Panc1 (cell line): ENCODE data around the gene MPPED1. TPM values are rescaled to one million over a fixed set of nuclear protein-coding genes. Genes with fewer than 3 reads are reported as not detected.

ENCODE experiments used
- ATAC-seq: fragments of 200-7000 bp; cut with Tn5 transposase; 2 replicates; pipeline ENCODE4 v1.9.1; 2020; ENCODE audit warnings: mild to moderate bottlenecking, moderate library complexity
- BruUV-seq: library from RNA; stranded (reverse); fragments of 400-500 nt; replicated peaks from 2 replicates; lab custom pipeline; 2021; lab: Mats Ljungman, UMichigan
- CTCF ChIA-PET: fragments of 300-600 bp; sonication (Branson Sonifier 250); formaldehyde crosslinking; loops from one replicate; lab custom pipeline; 2022; ENCODE audit warnings: antibody characterized with exemption; lab: Charles Lee
- POLR2A ChIA-PET: fragments of 300-600 bp; sonication (Branson Sonifier 250); formaldehyde crosslinking; loops from one replicate; lab custom pipeline; 2022; ENCODE audit warnings: antibody characterized with exemption; lab: Charles Lee
- DNase-seq: peaks from one replicate; pipeline ENCODE4 v3.0.0-alpha.2; 2010; ENCODE audit warnings: low read depth, low spot score
- H3K27ac ChIP-seq: 2 replicates; pipeline ENCODE4 v1.5.1; 2011; ENCODE audit warnings: mild to moderate bottlenecking, low read length, inconsistent platforms
- H3K27me3 ChIP-seq: fragments of 200-500 bp; sonication (Bioruptor generic); 2 replicates; pipeline ENCODE4 v1.6.0; 2014; ENCODE audit warnings: low read length, inconsistent platforms; ENCODE audit not compliant: control insufficient read depth, insufficient read depth
- H3K36me3 ChIP-seq: fragments of 200-500 bp; sonication (Bioruptor generic); 2 replicates; pipeline ENCODE4 v1.5.1; 2014; ENCODE audit warnings: inconsistent platforms, mild to moderate bottlenecking, low read length, moderate library complexity; ENCODE audit not compliant: control insufficient read depth, insufficient read depth
- H3K4me1 ChIP-seq: 2 replicates; pipeline ENCODE4 v1.5.1; 2011; ENCODE audit warnings: inconsistent platforms, mild to moderate bottlenecking, low read length, moderate library complexity; ENCODE audit not compliant: control insufficient read depth, insufficient read depth
- H3K4me3 ChIP-seq, 2 experiments: 2 replicates each; pipeline ENCODE4 v1.5.1; 2011 to 2012; ENCODE audit warnings: low read depth in 2 of 2, low read length in 2 of 2, mild to moderate bottlenecking in 2 of 2, inconsistent platforms in 1 of 2, moderate library complexity in 1 of 2
- H3K9me3 ChIP-seq: fragments of 200-500 bp; sonication (Bioruptor generic); 2 replicates; pipeline ENCODE4 v1.5.1; 2014; ENCODE audit warnings: low read depth, mild to moderate bottlenecking, inconsistent platforms, low read length, moderate library complexity; ENCODE audit not compliant: control insufficient read depth, insufficient read depth
- CTCF ChIP-seq: fragments of 450-650 bp; IDR thresholded peaks from 2 replicates; pipeline ENCODE4 v1.5.1; 2017; ENCODE audit warnings: mild to moderate bottlenecking
- POLR2AphosphoS5 ChIP-seq: IDR thresholded peaks from 2 replicates; pipeline ENCODE4 v1.6.1; 2012; ENCODE audit warnings: mild to moderate bottlenecking, low read depth, low read length, moderate library complexity
- SIN3A ChIP-seq: IDR thresholded peaks from 2 replicates; pipeline ENCODE4 v1.6.1; 2012; ENCODE audit warnings: low read depth, mild to moderate bottlenecking, low read length, moderate library complexity, borderline replicate concordance; ENCODE audit not compliant: insufficient read depth
- TCF7L2 ChIP-seq: IDR thresholded peaks from 2 replicates; pipeline ENCODE4 v1.6.1; 2011; ENCODE audit warnings: mild to moderate bottlenecking, low read depth, low read length, inconsistent platforms
- in situ Hi-C: cut with HindIII; loops from 2 replicates; pipeline ENCODE4 v1.10.0; 2016; ENCODE audit warnings: low sequenced_read_pairs, low pct_unique_long_range_greater_than_20kb
- intact Hi-C: fragments of 100-400 bp; cut with micrococcal nuclease; formaldehyde crosslinking; loops from one replicate; pipeline ENCODE4 v1.10.0; 2022; ENCODE audit not compliant: unreplicated experiment
- total RNA-seq: library from RNA; stranded (reverse); gene quantifications from one replicate; pipeline ENCODE4 v1.2.1, GENCODE V29; 2021; ENCODE audit not compliant: unreplicated experiment
- TF ChIP-seq, protein P1 (sequence below), 2 experiments: IDR thresholded peaks; 2 replicates each; pipeline ENCODE4 v1.6.1; 2011 to 2012; ENCODE audit warnings: low read depth in 2 of 2, control low read depth in 1 of 2, low read length in 1 of 2, mild to moderate bottlenecking in 1 of 2, moderate library complexity in 1 of 2; ENCODE audit not compliant: insufficient read depth in 1 of 2

MPPED1 gene
- total RNA-seq, 1 experiment from 2014 or later, result not detected

- no TSS peak for BruUV-seq
- in situ Hi-C loops, result no loop called here
- no peaks in the 10 kb centered on the region for H3K27me3 ChIP-seq
- no peaks in the 10 kb centered on the region for H3K4me1 ChIP-seq
- H3K4me3 ChIP-seq, result no peak overlapping the region
- POLR2A ChIA-PET, result no interaction called here
- intact Hi-C loops, result no loop called here
- CTCF ChIA-PET, result no interaction called here
- DNase-seq (no peak), ATAC-seq (no peak)
- no peaks in the 10 kb centered on the region for H3K9me3 ChIP-seq
- no peak for TF ChIP-seq TCF7L2
- H3K36me3 ChIP-seq, result no peaks in the 10 kb centered on the region
- H3K27ac ChIP-seq, result no peak overlapping the region
Observed at GRCh38 chr22:43506487-43506886, 94.7 kb downstream of the MPPED1 start.

GRCh38 chr22:43507235-43507634 is 95.4 kb downstream of the MPPED1 start:
- intact Hi-C loops, result no loop called here
- ChIA-PET CTCF (no interaction called here), POLR2A (no interaction called here)
- Histone ChIP-seq H3K4me1 (no peaks in the 10 kb centered on the region), H3K4me3 (no peak overlapping the region), H3K27ac (no peak overlapping the region), H3K27me3 (no peaks in the 10 kb centered on the region), H3K9me3 (no peaks in the 10 kb centered on the region), H3K36me3 (no peaks in the 10 kb centered on the region)
- DNase-seq (no peak), ATAC-seq (no peak)
- BruUV-seq, result no TSS peak
- TF ChIP-seq CTCF, result no peak
- no peak for TF ChIP-seq TCF7L2
- TF ChIP-seq, protein P1, sequence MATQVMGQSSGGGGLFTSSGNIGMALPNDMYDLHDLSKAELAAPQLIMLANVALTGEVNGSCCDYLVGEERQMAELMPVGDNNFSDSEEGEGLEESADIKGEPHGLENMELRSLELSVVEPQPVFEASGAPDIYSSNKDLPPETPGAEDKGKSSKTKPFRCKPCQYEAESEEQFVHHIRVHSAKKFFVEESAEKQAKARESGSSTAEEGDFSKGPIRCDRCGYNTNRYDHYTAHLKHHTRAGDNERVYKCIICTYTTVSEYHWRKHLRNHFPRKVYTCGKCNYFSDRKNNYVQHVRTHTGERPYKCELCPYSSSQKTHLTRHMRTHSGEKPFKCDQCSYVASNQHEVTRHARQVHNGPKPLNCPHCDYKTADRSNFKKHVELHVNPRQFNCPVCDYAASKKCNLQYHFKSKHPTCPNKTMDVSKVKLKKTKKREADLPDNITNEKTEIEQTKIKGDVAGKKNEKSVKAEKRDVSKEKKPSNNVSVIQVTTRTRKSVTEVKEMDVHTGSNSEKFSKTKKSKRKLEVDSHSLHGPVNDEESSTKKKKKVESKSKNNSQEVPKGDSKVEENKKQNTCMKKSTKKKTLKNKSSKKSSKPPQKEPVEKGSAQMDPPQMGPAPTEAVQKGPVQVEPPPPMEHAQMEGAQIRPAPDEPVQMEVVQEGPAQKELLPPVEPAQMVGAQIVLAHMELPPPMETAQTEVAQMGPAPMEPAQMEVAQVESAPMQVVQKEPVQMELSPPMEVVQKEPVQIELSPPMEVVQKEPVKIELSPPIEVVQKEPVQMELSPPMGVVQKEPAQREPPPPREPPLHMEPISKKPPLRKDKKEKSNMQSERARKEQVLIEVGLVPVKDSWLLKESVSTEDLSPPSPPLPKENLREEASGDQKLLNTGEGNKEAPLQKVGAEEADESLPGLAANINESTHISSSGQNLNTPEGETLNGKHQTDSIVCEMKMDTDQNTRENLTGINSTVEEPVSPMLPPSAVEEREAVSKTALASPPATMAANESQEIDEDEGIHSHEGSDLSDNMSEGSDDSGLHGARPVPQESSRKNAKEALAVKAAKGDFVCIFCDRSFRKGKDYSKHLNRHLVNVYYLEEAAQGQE (IDR thresholded peaks at IDR 0.05; ENCODE audit: insufficient read depth in 1 of 2, low read depth in 2 of 2, low read length in 1 of 2), result no peak
- TF ChIP-seq POLR2AphosphoS5, result no peak
- no peak for TF ChIP-seq SIN3A
- in situ Hi-C loops, result no loop called here

DNA sequence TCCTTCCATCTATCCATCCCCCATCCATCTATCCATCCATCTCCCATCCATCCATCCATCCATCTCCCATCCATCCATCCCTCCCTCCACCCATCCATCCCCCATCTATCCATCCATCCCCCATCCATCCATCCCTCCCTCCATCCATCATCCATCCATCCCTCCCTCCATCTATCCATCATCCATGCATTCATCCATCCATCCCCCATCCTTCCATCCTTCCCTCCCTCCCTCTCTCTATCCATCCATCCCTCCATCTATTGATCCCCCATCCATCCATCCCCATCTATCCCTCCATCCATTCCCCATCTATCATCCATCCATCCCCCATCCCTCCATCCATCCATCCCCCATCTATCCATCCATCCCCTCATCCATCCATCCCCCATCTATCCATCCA is 96.7 kb downstream of the MPPED1 start:
- Histone ChIP-seq H3K4me1 (no peaks in the 10 kb centered on the region), H3K9me3 (no peaks in the 10 kb centered on the region), H3K27ac (no peak overlapping the region), H3K4me3 (no peak overlapping the region), H3K36me3 (no peaks in the 10 kb centered on the region), H3K27me3 (no peaks in the 10 kb centered on the region)
- in situ Hi-C loops (no loop called here), intact Hi-C loops (no loop called here)
- no peak for ATAC-seq
- ChIA-PET POLR2A (no interaction called here), CTCF (no interaction called here)
- BruUV-seq, result no TSS peak
- no peak for TF ChIP-seq CTCF
- TF ChIP-seq, protein P1 (IDR thresholded peaks at IDR 0.05; ENCODE audit: insufficient read depth in 1 of 2, low read depth in 2 of 2, low read length in 1 of 2), result no peak
- no peak for TF ChIP-seq SIN3A
- no peak for TF ChIP-seq POLR2AphosphoS5
- TF ChIP-seq TCF7L2, result no peak
- DNase-seq, result no peak
